Heart left ventricle (tissue), 13 donors: ENCODE measurements around the gene SIGLEC9.

Experiments
- POLR2A ChIP-seq, 2 donors: fragments of 450-650 bp; IDR thresholded peaks; one replicate each; pipeline ENCODE4 v1.6.1; 2017; ENCODE audit warnings: antibody characterized with exemption in 2 of 2, mild to moderate bottlenecking in 2 of 2, moderate library complexity in 2 of 2
- TF ChIP-seq, protein P1 (sequence below), 12 donors: fragments of 200-600 bp; sonication (generic) in 4 of 12; IDR thresholded peaks; one replicate each; pipeline versions ENCODE4 v1.5.0 to v1.8.0; 2018 to 2022; ENCODE audit warnings: antibody characterized with exemption in 12 of 12, mild to moderate bottlenecking in 5 of 12
- donor health status: ischemic (EF 13 %, LVEDD 7.1; RV severe dilation, severe dysfunction).
- donor health status: DM: no; HTN: yes; CAD: no.
- donor health status: DM: no; HTN: no; CAD: no.
- donor health status: ischemic (EF 25% LVEDD 6.9; RV normal size, moderate dysfunction).
- donor health status: ischemic (EF 25% LVEDD 5.7; RV mildly dilated, moderate dysfunction).
- donor health status: ischemic (EF 35%, LVEDD 5.7; RV mildly dilated, moderate dysfunction).
- donor health status: nonischemic (EF 11% LVEDD 7.7; RV severe dilation, severe dysfunction).
- donor health status: DM: yes; HTN: yes; CAD: no.
- donor health status: PGD.
- donor health status: ischemic (EF 29% LVEDD 5.4; RV normal size, mild dysfunction).
- donor health status: nonischemic (EF 23%, LVEDD 6.1; RV moderate dilation, normal function).

DNA sequence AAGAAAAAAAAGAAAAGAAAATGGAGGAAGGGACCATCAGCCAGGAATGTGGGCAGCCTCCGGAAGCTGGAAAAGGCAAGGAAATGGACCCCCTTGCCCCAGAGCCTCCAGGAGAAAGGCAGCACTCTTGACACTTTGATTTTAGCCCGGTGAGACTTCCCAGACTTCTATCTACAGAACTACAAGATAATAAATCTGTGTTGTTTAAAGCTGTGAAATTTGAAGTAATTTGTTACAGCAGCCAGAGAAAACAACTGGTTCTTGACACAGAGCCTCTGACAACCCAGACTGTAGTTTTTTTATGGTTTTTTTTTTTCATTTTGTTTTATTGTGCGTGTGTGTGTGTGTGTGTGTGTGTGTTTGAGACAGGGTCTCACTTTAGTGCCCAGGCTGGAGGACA is 24.1 kb upstream of the SIGLEC9 start:
- no peak for TF ChIP-seq POLR2A (IDR thresholded peaks at IDR 0.05)
- TF ChIP-seq, protein P1, sequence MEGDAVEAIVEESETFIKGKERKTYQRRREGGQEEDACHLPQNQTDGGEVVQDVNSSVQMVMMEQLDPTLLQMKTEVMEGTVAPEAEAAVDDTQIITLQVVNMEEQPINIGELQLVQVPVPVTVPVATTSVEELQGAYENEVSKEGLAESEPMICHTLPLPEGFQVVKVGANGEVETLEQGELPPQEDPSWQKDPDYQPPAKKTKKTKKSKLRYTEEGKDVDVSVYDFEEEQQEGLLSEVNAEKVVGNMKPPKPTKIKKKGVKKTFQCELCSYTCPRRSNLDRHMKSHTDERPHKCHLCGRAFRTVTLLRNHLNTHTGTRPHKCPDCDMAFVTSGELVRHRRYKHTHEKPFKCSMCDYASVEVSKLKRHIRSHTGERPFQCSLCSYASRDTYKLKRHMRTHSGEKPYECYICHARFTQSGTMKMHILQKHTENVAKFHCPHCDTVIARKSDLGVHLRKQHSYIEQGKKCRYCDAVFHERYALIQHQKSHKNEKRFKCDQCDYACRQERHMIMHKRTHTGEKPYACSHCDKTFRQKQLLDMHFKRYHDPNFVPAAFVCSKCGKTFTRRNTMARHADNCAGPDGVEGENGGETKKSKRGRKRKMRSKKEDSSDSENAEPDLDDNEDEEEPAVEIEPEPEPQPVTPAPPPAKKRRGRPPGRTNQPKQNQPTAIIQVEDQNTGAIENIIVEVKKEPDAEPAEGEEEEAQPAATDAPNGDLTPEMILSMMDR (IDR thresholded peaks at IDR 0.05): no peak
